ENCODE results near the gene OSGIN1.

Gene OSGIN1

GRCh38 chr16:83911290-83911689 is 41.8 kb upstream of the OSGIN1 start:
- H3K4me3 ChIP-seq (ENCODE audit: low read depth, low read length): no peak overlapping the region
- TF ChIP-seq POLR2A (IDR thresholded peaks at IDR 0.05; ENCODE audit: extremely low read depth, insufficient read length): no peak
- TF ChIP-seq MYC (IDR thresholded peaks at IDR 0.05; ENCODE audit: low read depth, low read length): no peak
- TF ChIP-seq MAX (IDR thresholded peaks at IDR 0.05; ENCODE audit: low read depth, low read length): no peak
- no peak for TF ChIP-seq CTCF (IDR thresholded peaks at IDR 0.05; ENCODE audit: low read depth, low read length)
- no peak for DNase-seq (ENCODE audit: low read depth)

- DNase-seq (ENCODE audit: low read depth): no peak
- H3K4me3 ChIP-seq (ENCODE audit: low read depth, low read length): no peak overlapping the region
- TF ChIP-seq MAX (IDR thresholded peaks at IDR 0.05; ENCODE audit: low read depth, low read length) (no peak), POLR2A (IDR thresholded peaks at IDR 0.05; ENCODE audit: extremely low read depth, insufficient read length) (no peak), MYC (IDR thresholded peaks at IDR 0.05; ENCODE audit: low read depth, low read length) (no peak), CTCF (IDR thresholded peaks at IDR 0.05; ENCODE audit: low read depth, low read length) (no peak)
Observed at GRCh38 chr16:83912519-83913244, 40.4 kb upstream of the OSGIN1 start.

GRCh38 chr16:83913245-83913633 is 39.8 kb upstream of the OSGIN1 start:
- TF ChIP-seq MYC (IDR thresholded peaks at IDR 0.05; ENCODE audit: low read depth, low read length): no peak
- TF ChIP-seq CTCF (IDR thresholded peaks at IDR 0.05; ENCODE audit: low read depth, low read length): no peak
- no peak for TF ChIP-seq POLR2A (IDR thresholded peaks at IDR 0.05; ENCODE audit: extremely low read depth, insufficient read length)
- no peak for TF ChIP-seq MAX (IDR thresholded peaks at IDR 0.05; ENCODE audit: low read depth, low read length)
- no peak for DNase-seq (ENCODE audit: low read depth)

GRCh38 chr16:83914091-83914710 is 38.8 kb upstream of the OSGIN1 start:
- no peak for DNase-seq (ENCODE audit: low read depth)
- no peak for TF ChIP-seq CTCF (IDR thresholded peaks at IDR 0.05; ENCODE audit: low read depth, low read length)
- TF ChIP-seq POLR2A (IDR thresholded peaks at IDR 0.05; ENCODE audit: extremely low read depth, insufficient read length): no peak
- no peak for TF ChIP-seq MAX (IDR thresholded peaks at IDR 0.05; ENCODE audit: low read depth, low read length)
- no peak for TF ChIP-seq MYC (IDR thresholded peaks at IDR 0.05; ENCODE audit: low read depth, low read length)
- H3K4me3 ChIP-seq (ENCODE audit: low read depth, low read length): no peak overlapping the region

More at GRCh38 chr16:83913245-83913633, 39.8 kb upstream of the OSGIN1 start:
- H3K4me3 ChIP-seq (ENCODE audit: low read depth, low read length): no peak overlapping the region

GRCh38 chr16:83915081-83915480 is 38.0 kb upstream of the OSGIN1 start:
- DNase-seq (ENCODE audit: low read depth): no peak
- H3K4me3 ChIP-seq (ENCODE audit: low read depth, low read length): no peak overlapping the region
- TF ChIP-seq POLR2A (IDR thresholded peaks at IDR 0.05; ENCODE audit: extremely low read depth, insufficient read length): no peak
- no peak for TF ChIP-seq MAX (IDR thresholded peaks at IDR 0.05; ENCODE audit: low read depth, low read length)
- TF ChIP-seq CTCF (IDR thresholded peaks at IDR 0.05; ENCODE audit: low read depth, low read length): no peak
- TF ChIP-seq MYC (IDR thresholded peaks at IDR 0.05; ENCODE audit: low read depth, low read length): no peak
